H9 (cell line): ENCODE measurements around the gene MSI2. TPM values are rescaled to one million over a fixed set of nuclear protein-coding genes. Genes with fewer than 3 reads are reported as not detected.
A peak's percentile ranks its signal among the peaks of the same experiment; 100 is the strongest.

Experiments
- DNase-seq: peaks from one replicate; pipeline ENCODE4 v3.0.0-alpha.2; 2017
- H2AFZ ChIP-seq: one replicate; pipeline ENCODE4 v1.6.1; 2013; ENCODE audit warnings: mild to moderate bottlenecking, low read length, control low read depth, moderate library complexity
- H2AK5ac ChIP-seq: 2 replicates; pipeline ENCODE4 v1.6.1; 2013; ENCODE audit warnings: low read length, control low read depth, mixed read lengths; ENCODE audit not compliant: insufficient read length
- H2BK120ac ChIP-seq: one replicate; pipeline ENCODE4 v1.6.1; 2013; ENCODE audit warnings: low read depth, mild to moderate bottlenecking, low read length, control low read depth, inconsistent platforms; ENCODE audit not compliant: poor library complexity, severe bottlenecking
- H2BK12ac ChIP-seq: 2 replicates; pipeline ENCODE4 v1.6.1; 2013; ENCODE audit warnings: low read length, control low read depth, mixed read lengths, low read depth; ENCODE audit not compliant: insufficient read length
- H2BK15ac ChIP-seq: 2 replicates; pipeline ENCODE4 v1.6.1; 2013; ENCODE audit warnings: low read depth, low read length, control low read depth
- H2BK20ac ChIP-seq: one replicate; pipeline ENCODE4 v1.6.1; 2013; ENCODE audit warnings: low read depth, mild to moderate bottlenecking, low read length, control low read depth, inconsistent platforms; ENCODE audit not compliant: poor library complexity, severe bottlenecking
- H2BK5ac ChIP-seq: 2 replicates; pipeline ENCODE4 v1.6.1; 2013; ENCODE audit warnings: low read length, control low read depth, mixed read lengths; ENCODE audit not compliant: insufficient read length
- H3K14ac ChIP-seq: 2 replicates; pipeline ENCODE4 v1.6.1; 2013; ENCODE audit warnings: low read length, control low read depth; ENCODE audit not compliant: insufficient read depth
- H3K18ac ChIP-seq: 2 replicates; pipeline ENCODE4 v1.6.1; 2013; ENCODE audit warnings: low read depth, mild to moderate bottlenecking, mixed read lengths, low read length, control low read depth; ENCODE audit not compliant: insufficient read length
- H3K23ac ChIP-seq: 2 replicates; pipeline ENCODE4 v1.6.1; 2013; ENCODE audit warnings: low read length, control low read depth, mixed read lengths, low read depth; ENCODE audit not compliant: insufficient read length
- H3K23me2 ChIP-seq: 2 replicates; pipeline ENCODE4 v1.6.1; 2013; ENCODE audit warnings: low read depth, mild to moderate bottlenecking, mixed read lengths, low read length, control low read depth; ENCODE audit not compliant: insufficient read length, poor library complexity, severe bottlenecking
- H3K27ac ChIP-seq: 2 replicates; pipeline ENCODE4 v1.5.1; 2013; ENCODE audit warnings: low read length, control low read depth, mixed read lengths, low read depth; ENCODE audit not compliant: insufficient read length
- H3K27me3 ChIP-seq: 2 replicates; pipeline ENCODE4 v1.6.1; 2013; ENCODE audit warnings: low read length, control low read depth, inconsistent platforms; ENCODE audit not compliant: insufficient read depth
- H3K4ac ChIP-seq: 2 replicates; pipeline ENCODE4 v1.6.1; 2013; ENCODE audit warnings: low read depth, mild to moderate bottlenecking, control low read depth, inconsistent platforms, low read length, moderate library complexity
- H3K4me1 ChIP-seq: 2 replicates; pipeline ENCODE4 v1.6.1; 2013; ENCODE audit warnings: low read length, control low read depth, inconsistent platforms; ENCODE audit not compliant: insufficient read depth
- H3K4me2 ChIP-seq: 2 replicates; pipeline ENCODE4 v1.6.1; 2013; ENCODE audit warnings: low read length, control low read depth, mixed read lengths; ENCODE audit not compliant: insufficient read length, insufficient read depth
- H3K56ac ChIP-seq: 2 replicates; pipeline ENCODE4 v1.6.1; 2013; ENCODE audit warnings: low read depth, mild to moderate bottlenecking, mixed read lengths, low read length, control low read depth; ENCODE audit not compliant: insufficient read length
- H3K79me1 ChIP-seq: 2 replicates; pipeline ENCODE4 v1.6.1; 2013; ENCODE audit warnings: low read depth, mild to moderate bottlenecking, moderate library complexity, low read length, control low read depth, inconsistent platforms; ENCODE audit not compliant: insufficient read depth, poor library complexity, severe bottlenecking
- H3K79me2 ChIP-seq: 2 replicates; pipeline ENCODE4 v1.6.1; 2013; ENCODE audit warnings: low read length, control low read depth, inconsistent platforms; ENCODE audit not compliant: insufficient read depth
- H3K9ac ChIP-seq: 2 replicates; pipeline ENCODE4 v1.6.1; 2013; ENCODE audit warnings: low read length, control low read depth, mixed read lengths; ENCODE audit not compliant: insufficient read length; ENCODE audit errors: extremely low read depth
- H3K9me3 ChIP-seq: one replicate; pipeline ENCODE4 v1.6.1; 2013; ENCODE audit warnings: low read depth, low read length, inconsistent platforms; ENCODE audit not compliant: control insufficient read depth
- H3T11ph ChIP-seq: one replicate; pipeline ENCODE4 v1.6.1; 2013; ENCODE audit warnings: mild to moderate bottlenecking, low read length, control low read depth, inconsistent platforms
- H4K20me1 ChIP-seq: one replicate; pipeline ENCODE4 v1.6.1; 2013; ENCODE audit not compliant: control insufficient read depth, insufficient read length, insufficient read depth
- H4K5ac ChIP-seq: 2 replicates; pipeline ENCODE4 v1.6.1; 2013; ENCODE audit warnings: low read depth, mild to moderate bottlenecking, mixed read lengths, low read length, control low read depth; ENCODE audit not compliant: insufficient read length
- H4K8ac ChIP-seq: replicated peaks from 2 replicates; pipeline ENCODE4 v1.6.1; 2013; ENCODE audit warnings: low read length, control low read depth, mixed read lengths, low read depth; ENCODE audit not compliant: insufficient read length
- H4K91ac ChIP-seq: 2 replicates; pipeline ENCODE4 v1.6.1; 2013; ENCODE audit warnings: low read depth, mild to moderate bottlenecking, moderate library complexity, mixed read lengths, low read length, control low read depth; ENCODE audit not compliant: insufficient read length
- H3K27ac Mint-ChIP-seq, 3 experiments: 2 replicates in 2 of 3; 3 replicates in 1 of 3; pipeline ENCODE4 v1.8.0; 2020 to 2021; ENCODE audit warnings: mixed read lengths in 3 of 3, mild to moderate bottlenecking in 1 of 3, moderate library complexity in 1 of 3
- H3K27me3 Mint-ChIP-seq: 2 replicates; pipeline ENCODE4 v1.8.0; 2021; ENCODE audit warnings: low read depth, mild to moderate bottlenecking, moderate library complexity, mixed read lengths
- H3K36me3 Mint-ChIP-seq, 3 experiments: 2 replicates in 2 of 3; 3 replicates in 1 of 3; pipeline ENCODE4 v1.8.0; 2020 to 2021; ENCODE audit warnings: low read depth in 3 of 3, mixed read lengths in 3 of 3; ENCODE audit not compliant: insufficient read depth in 1 of 3
- H3K4me1 Mint-ChIP-seq, 2 experiments: 2 replicates each; pipeline ENCODE4 v1.8.0; 2020; ENCODE audit warnings: mixed read lengths in 2 of 2
- H3K4me3 Mint-ChIP-seq, 2 experiments: 2 replicates in 1 of 2; 3 replicates in 1 of 2; pipeline ENCODE4 v1.8.0; 2020 to 2021; ENCODE audit warnings: mild to moderate bottlenecking in 2 of 2, mixed read lengths in 2 of 2, moderate library complexity in 1 of 2
- H3K9me3 Mint-ChIP-seq, 2 experiments: 2 replicates in 1 of 2; 3 replicates in 1 of 2; pipeline ENCODE4 v1.8.0; 2020; ENCODE audit warnings: mild to moderate bottlenecking in 2 of 2, mixed read lengths in 2 of 2, moderate library complexity in 1 of 2
- CTCF ChIP-seq: fragments of 200-600 bp; sonication (generic); conservative IDR thresholded peaks from 3 replicates; pipeline ENCODE4 v1.8.0; 2021; ENCODE audit warnings: antibody characterized with exemption, mild to moderate bottlenecking
- WGBS: extraction: QIAGEN DNeasy Blood & Tissue Kit; methylation state at CpG from one replicate; pipeline ENCODE4 v1.1.7; 2013; ENCODE audit warnings: missing lambda C conversion rate, low lambda C conversion rate, mixed read lengths; ENCODE audit not compliant: insufficient read length; ENCODE audit errors: extremely low coverage; 5-methylcytosine and 5-hydroxymethylcytosine counted together
- total RNA-seq: library from RNA; stranded (reverse); gene quantifications from 2 replicates; pipeline ENCODE4 v1.2.1, GENCODE V29; 2021

The MSI2 gene
- total RNA-seq, 1 experiment from 2014 or later: 98.5 TPM

GRCh38 chr17:57413848-57414651 is 157.7 kb downstream of the MSI2 start:
- Histone ChIP-seq H3K9ac (no peak overlapping the region), H3T11ph (no peak overlapping the region), H3K27me3 (no peaks in the 10 kb centered on the region), H2BK120ac (no peak overlapping the region), H2BK12ac (no peak overlapping the region), H2BK20ac (no peak overlapping the region), H4K20me1 (no peaks in the 10 kb centered on the region), H3K9me3 (no peaks in the 10 kb centered on the region), H2AK5ac (no peak overlapping the region), H3K4me2 (no peak overlapping the region), H3K56ac (no peak overlapping the region), H3K79me2 (no peaks in the 10 kb centered on the region), H2BK15ac (no peak overlapping the region; the same call in 1 of the 2 replicates), H4K8ac (no peak overlapping the region), H2AFZ (no peak overlapping the region), H3K23ac (no peak overlapping the region), H3K4me1 (peaks cover 6% of the 10 kb centered on the region; the same call in 1 of the 2 replicates), H2BK5ac (no peak overlapping the region), H4K91ac (no peak overlapping the region), H3K79me1 (no peaks in the 10 kb centered on the region), H4K5ac (no peak overlapping the region), H3K14ac (no peak overlapping the region), H3K23me2 (no peaks in the 10 kb centered on the region), H3K18ac (no peak overlapping the region), H3K4ac (no peak overlapping the region), H3K27ac (no peak overlapping the region)
- no peak for DNase-seq
- H3K4me3 Mint-ChIP-seq: no peak overlapping the region
- no peak for TF ChIP-seq CTCF
- peaks cover 0 to 8% (median 0%) of the 10 kb centered on the region in 3 experiments; a peak in 2 of 7 replicates for H3K36me3 Mint-ChIP-seq
- no peaks in the 10 kb centered on the region for H3K9me3 Mint-ChIP-seq
- H3K27me3 Mint-ChIP-seq: no peaks in the 10 kb centered on the region
- H3K27ac Mint-ChIP-seq: peak overlapping the region in 2 of 3 experiments; percentile 46 to 62; a peak in 2 of 7 replicates
- H3K4me1 Mint-ChIP-seq: peaks cover 23 to 48% of the 10 kb centered on the region in 2 experiments
- WGBS: no CpG with 5 or more reads among the region's 9 CpGs
